ENCODE measurements around the gene HMGCS1. TPM values are rescaled to one million over a fixed set of nuclear protein-coding genes. Genes with fewer than 3 reads are reported as not detected.

The HMGCS1 gene
- total and polyA plus RNA-seq, 2 experiments from 2014 or later = 84.1 to 105 TPM

DNA sequence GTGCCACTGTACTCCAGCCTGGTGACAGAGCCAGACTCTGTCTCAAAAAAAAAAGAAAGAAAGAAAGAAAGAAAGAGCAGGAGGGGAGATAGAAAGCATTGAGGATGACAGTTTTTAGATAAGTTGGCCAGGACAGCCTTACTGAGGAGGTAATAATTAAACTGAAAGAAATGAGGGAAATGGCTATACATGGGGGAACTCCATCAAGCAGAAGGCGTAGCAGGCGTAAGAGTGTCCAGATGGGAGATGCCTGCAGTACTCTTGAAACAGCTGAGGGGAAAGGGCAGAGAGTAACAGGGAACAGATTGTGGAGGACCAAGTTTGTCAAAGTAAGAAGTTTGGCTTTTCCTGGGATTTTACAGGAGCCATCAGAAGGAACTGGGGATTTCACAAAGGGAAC lies 57.5 kb downstream of the HMGCS1 start:
- Histone ChIP-seq H3K4me3 (no peak overlapping the region), H3K4me1 (ENCODE audit: low read depth) (no peaks in the 10 kb centered on the region), H3K27me3 (no peaks in the 10 kb centered on the region), H3K9me3 (ENCODE audit: low read depth) (no peaks in the 10 kb centered on the region), H3K27ac (no peak overlapping the region), H3K36me3 (no peaks in the 10 kb centered on the region)
- TF ChIP-seq, protein P1, sequence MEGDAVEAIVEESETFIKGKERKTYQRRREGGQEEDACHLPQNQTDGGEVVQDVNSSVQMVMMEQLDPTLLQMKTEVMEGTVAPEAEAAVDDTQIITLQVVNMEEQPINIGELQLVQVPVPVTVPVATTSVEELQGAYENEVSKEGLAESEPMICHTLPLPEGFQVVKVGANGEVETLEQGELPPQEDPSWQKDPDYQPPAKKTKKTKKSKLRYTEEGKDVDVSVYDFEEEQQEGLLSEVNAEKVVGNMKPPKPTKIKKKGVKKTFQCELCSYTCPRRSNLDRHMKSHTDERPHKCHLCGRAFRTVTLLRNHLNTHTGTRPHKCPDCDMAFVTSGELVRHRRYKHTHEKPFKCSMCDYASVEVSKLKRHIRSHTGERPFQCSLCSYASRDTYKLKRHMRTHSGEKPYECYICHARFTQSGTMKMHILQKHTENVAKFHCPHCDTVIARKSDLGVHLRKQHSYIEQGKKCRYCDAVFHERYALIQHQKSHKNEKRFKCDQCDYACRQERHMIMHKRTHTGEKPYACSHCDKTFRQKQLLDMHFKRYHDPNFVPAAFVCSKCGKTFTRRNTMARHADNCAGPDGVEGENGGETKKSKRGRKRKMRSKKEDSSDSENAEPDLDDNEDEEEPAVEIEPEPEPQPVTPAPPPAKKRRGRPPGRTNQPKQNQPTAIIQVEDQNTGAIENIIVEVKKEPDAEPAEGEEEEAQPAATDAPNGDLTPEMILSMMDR (IDR thresholded peaks at IDR 0.05; ENCODE audit: low read depth, low read length) = no peak
- DNase-seq (ENCODE audit: low read depth in 1 of 2, low spot score in 1 of 2) = no peak

DNA sequence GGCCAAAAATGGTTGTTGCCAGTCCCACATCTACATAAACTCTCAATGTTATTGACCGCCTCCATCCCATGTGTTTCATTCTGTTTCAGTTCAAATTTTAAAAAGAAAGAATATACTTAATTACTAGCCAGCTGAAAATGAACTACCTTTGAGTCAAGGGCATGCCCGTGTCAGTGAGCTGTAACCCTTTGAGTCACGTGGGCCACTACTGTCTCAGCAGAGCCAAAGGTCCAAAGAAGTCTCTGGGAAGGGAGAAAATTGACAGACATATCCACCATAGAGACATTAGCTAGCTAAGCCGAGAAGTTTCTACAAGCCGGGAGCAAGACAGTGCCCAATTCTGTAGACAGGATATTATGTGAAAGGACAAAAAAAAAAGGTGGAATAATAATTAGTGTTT lies 61.5 kb downstream of the HMGCS1 start:
- TF ChIP-seq, protein P1 (IDR thresholded peaks at IDR 0.05; ENCODE audit: low read depth, low read length) = no peak
- Histone ChIP-seq H3K4me3 (no peak overlapping the region), H3K36me3 (no peaks in the 10 kb centered on the region), H3K27ac (no peak overlapping the region), H3K27me3 (no peaks in the 10 kb centered on the region), H3K9me3 (ENCODE audit: low read depth) (no peaks in the 10 kb centered on the region), H3K4me1 (ENCODE audit: low read depth) (no peaks in the 10 kb centered on the region)
- no peak for DNase-seq (ENCODE audit: low read depth in 1 of 2, low spot score in 1 of 2)

DNA sequence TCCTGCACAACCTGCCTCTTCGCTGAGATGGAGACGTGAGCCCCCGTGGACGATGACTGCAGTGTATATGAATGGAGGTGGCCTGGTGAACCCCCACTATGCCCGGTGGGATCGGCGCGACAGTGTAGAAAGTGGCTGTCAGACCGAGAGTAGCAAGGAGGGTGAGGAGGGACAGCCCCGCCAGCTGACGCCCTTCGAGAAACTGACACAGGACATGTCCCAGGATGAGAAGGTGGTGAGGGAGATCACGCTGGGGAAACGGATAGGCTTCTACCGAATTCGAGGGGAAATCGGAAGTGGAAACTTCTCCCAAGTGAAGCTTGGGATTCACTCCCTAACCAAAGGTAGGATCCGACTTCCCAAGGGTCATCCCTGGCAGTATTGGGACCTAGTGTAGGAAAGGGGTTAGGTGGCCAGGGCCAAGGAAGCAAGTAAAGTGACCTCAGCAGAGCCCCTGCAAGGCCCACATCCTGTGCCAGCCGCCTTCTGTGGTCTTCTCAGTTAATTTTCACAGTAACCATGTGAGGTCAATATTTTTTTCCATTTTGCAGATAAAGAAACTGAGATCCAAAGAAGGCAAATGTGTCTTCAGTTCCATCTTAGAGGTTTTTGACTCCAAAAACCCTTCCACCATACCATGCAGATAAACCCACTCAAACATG lies 67.4 kb downstream of the HMGCS1 start:
- no peak overlapping the region for H3K4me3 ChIP-seq
- DNase-seq (ENCODE audit: low read depth in 1 of 2, low spot score in 1 of 2) = no peak
- no peak overlapping the region for H3K27ac ChIP-seq
- H3K27me3 ChIP-seq = peaks cover 3% of the 10 kb centered on the region
- TF ChIP-seq, protein P1 (IDR thresholded peaks at IDR 0.05; ENCODE audit: low read depth, low read length) = no peak
- no peaks in the 10 kb centered on the region for H3K9me3 ChIP-seq (ENCODE audit: low read depth)
- no peaks in the 10 kb centered on the region for H3K36me3 ChIP-seq
- no peaks in the 10 kb centered on the region for H3K4me1 ChIP-seq (ENCODE audit: low read depth)

DNA sequence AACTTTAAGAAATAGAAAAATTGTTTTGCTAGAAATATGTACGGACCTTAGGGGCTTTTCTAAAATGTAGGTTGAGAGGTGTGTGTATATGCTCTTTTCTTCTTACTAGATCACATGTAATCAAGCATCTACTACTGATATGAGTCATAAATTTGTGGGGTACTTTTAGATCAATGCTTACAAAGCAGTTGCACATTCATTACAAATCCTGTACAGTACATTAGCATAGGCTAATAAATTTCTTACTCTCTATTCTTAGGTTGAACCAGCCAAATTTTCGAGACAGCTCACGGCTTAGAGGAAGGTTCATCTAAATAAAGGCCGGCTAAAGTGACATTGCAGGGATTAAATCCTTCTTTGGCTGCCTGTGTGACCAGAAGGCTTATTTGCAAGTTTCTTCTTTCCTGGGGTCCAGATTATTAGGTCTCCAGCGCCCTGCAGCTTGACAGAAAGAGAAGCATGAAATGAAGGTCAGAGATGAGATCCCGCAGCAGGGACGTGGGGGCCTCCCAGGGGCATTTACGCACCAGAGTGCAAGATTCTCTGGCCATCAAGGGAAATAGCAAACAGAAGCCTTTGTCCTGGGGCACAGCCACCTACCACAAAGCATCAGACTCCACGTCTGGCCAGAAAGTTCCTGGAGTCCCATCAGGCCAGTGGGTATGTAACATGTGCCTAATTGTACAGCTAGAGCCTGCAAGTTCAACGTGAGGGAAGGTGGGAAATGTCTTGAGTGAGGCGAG lies 68.2 kb downstream of the HMGCS1 start:
- peaks cover 3% of the 10 kb centered on the region for H3K27me3 ChIP-seq
- H3K36me3 ChIP-seq = no peaks in the 10 kb centered on the region
- TF ChIP-seq, protein P1 (IDR thresholded peaks at IDR 0.05; ENCODE audit: low read depth, low read length) = no peak
- DNase-seq (ENCODE audit: low read depth in 1 of 2, low spot score in 1 of 2) = no peak
- no peak overlapping the region for H3K4me3 ChIP-seq
- no peaks in the 10 kb centered on the region for H3K4me1 ChIP-seq (ENCODE audit: low read depth)
- no peaks in the 10 kb centered on the region for H3K9me3 ChIP-seq (ENCODE audit: low read depth)
- H3K27ac ChIP-seq = no peak overlapping the region

DNA sequence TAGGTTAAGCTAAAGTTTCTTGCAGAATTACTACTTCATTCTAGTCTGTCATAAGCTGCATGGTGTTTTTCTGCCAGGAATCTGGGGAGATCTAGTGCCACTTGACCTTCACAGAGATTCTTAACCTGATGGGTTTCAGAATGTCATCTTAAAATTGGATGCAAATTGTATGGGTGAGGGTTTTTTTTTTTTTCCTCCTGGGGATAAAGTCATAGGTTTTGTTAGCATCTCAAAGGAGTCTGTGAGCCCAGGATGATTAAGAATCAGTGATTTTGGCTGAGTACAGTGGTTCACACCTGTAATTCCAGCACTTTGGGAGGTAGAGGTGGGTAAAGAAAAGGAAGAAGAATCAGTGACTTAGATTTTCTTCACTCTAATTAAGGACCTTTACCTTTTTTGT lies 69.9 kb downstream of the HMGCS1 start:
- Histone ChIP-seq H3K36me3 (no peaks in the 10 kb centered on the region), H3K4me3 (no peak overlapping the region), H3K4me1 (ENCODE audit: low read depth) (no peaks in the 10 kb centered on the region), H3K27ac (no peak overlapping the region), H3K9me3 (ENCODE audit: low read depth) (no peaks in the 10 kb centered on the region), H3K27me3 (peaks cover 3% of the 10 kb centered on the region)
- TF ChIP-seq, protein P1 (IDR thresholded peaks at IDR 0.05; ENCODE audit: low read depth, low read length) = no peak
- DNase-seq (ENCODE audit: low read depth in 1 of 2, low spot score in 1 of 2) = no peak

Measured in cardiac muscle cell (in vitro differentiated cells and primary cell).